Measurements from ENCODE around the gene TRIM3. TPM values are rescaled to one million over a fixed set of nuclear protein-coding genes. Genes with fewer than 3 reads are reported as not detected.
A peak's percentile ranks its signal among the peaks of the same experiment; 100 is the strongest.

The TRIM3 gene
- total RNA-seq, 1 experiment from 2014 or later: 14.4 TPM

GRCh38 chr11:6458352-6459098 is 15.2 kb downstream of the TRIM3 start:
- Histone ChIP-seq H2AFZ (ENCODE audit: low read length) (no peak overlapping the region), H3K79me2 (ENCODE audit: insufficient read depth, low read length) (no peaks in the 10 kb centered on the region), H4K5ac (ENCODE audit: insufficient read length, low read depth, low read length) (no peak overlapping the region), H3K14ac (ENCODE audit: insufficient read depth, low read length) (no peak overlapping the region), H3K4me2 (ENCODE audit: insufficient read depth, insufficient read length, low read length) (no peak overlapping the region), H4K20me1 (ENCODE audit: control insufficient read depth, insufficient read depth, insufficient read length) (no peaks in the 10 kb centered on the region), H2BK12ac (ENCODE audit: insufficient read length, low read depth, low read length) (no peak overlapping the region), H3K27me3 (ENCODE audit: insufficient read depth, low read length) (no peaks in the 10 kb centered on the region), H4K91ac (ENCODE audit: insufficient read length, low read depth, low read length) (no peak overlapping the region), H2BK5ac (ENCODE audit: insufficient read length, low read length) (no peak overlapping the region), H3K4me1 (ENCODE audit: insufficient read depth, low read length) (no peaks in the 10 kb centered on the region), H3K18ac (ENCODE audit: insufficient read length, low read depth, low read length) (no peak overlapping the region), H3K23ac (ENCODE audit: insufficient read length, low read depth, low read length) (no peak overlapping the region), H3K9me3 (ENCODE audit: control insufficient read depth, low read depth, low read length) (no peaks in the 10 kb centered on the region), H3T11ph (ENCODE audit: low read length) (no peak overlapping the region), H2BK120ac (ENCODE audit: low read depth, low read length, poor library complexity, severe bottlenecking) (no peak overlapping the region), H4K8ac (replicated peaks; ENCODE audit: insufficient read length, low read depth, low read length) (no peak overlapping the region), H3K9ac (ENCODE audit: extremely low read depth, insufficient read length, low read length) (no peak overlapping the region), H3K79me1 (ENCODE audit: insufficient read depth, low read depth, low read length, poor library complexity, severe bottlenecking) (no peaks in the 10 kb centered on the region), H3K56ac (ENCODE audit: insufficient read length, low read depth, low read length) (no peak overlapping the region), H3K27ac (ENCODE audit: insufficient read length, low read depth, low read length) (no peak overlapping the region), H3K23me2 (ENCODE audit: insufficient read length, low read depth, low read length, poor library complexity, severe bottlenecking) (no peaks in the 10 kb centered on the region), H3K4ac (ENCODE audit: low read depth, low read length) (no peak overlapping the region), H2BK15ac (ENCODE audit: low read depth, low read length) (no peak overlapping the region), H2AK5ac (ENCODE audit: insufficient read length, low read length) (no peak overlapping the region), H2BK20ac (ENCODE audit: low read depth, low read length, poor library complexity, severe bottlenecking) (no peak overlapping the region)
- Mint-ChIP-seq H3K9me3 (no peaks in the 10 kb centered on the region), H3K36me3 (ENCODE audit: insufficient read depth in 1 of 3, low read depth in 3 of 3) (peaks cover 0 to 25% (median 6%) of the 10 kb centered on the region in 3 experiments; a peak in 3 of 7 replicates), H3K4me3 (no peak overlapping the region), H3K27ac (peak overlapping the region in 2 of 3 experiments; percentile 2 to 36; a peak in 2 of 7 replicates), H3K4me1 (no peaks in the 10 kb centered on the region), H3K27me3 (ENCODE audit: low read depth) (no peaks in the 10 kb centered on the region)
- no peak for DNase-seq
- no peak for TF ChIP-seq CTCF (conservative IDR thresholded peaks at IDR 0.05)
- WGBS (ENCODE audit: extremely low coverage, insufficient read length, low lambda C conversion rate): no CpG with 5 or more reads among the region's 2 CpGs

All from H9 (cell line).